ENCODE results near the gene ELF1. TPM values are rescaled to one million over a fixed set of nuclear protein-coding genes. Genes with fewer than 3 reads are reported as not detected.
A peak's percentile ranks its signal among the peaks of the same experiment; 100 is the strongest.

ELF1 gene
- total and polyA plus RNA-seq, 2 of the 8 experiments (the other 6 are each of a cell fraction or from before 2014, with no cell fraction given), result 5.6 to 18.2 TPM

DNA sequence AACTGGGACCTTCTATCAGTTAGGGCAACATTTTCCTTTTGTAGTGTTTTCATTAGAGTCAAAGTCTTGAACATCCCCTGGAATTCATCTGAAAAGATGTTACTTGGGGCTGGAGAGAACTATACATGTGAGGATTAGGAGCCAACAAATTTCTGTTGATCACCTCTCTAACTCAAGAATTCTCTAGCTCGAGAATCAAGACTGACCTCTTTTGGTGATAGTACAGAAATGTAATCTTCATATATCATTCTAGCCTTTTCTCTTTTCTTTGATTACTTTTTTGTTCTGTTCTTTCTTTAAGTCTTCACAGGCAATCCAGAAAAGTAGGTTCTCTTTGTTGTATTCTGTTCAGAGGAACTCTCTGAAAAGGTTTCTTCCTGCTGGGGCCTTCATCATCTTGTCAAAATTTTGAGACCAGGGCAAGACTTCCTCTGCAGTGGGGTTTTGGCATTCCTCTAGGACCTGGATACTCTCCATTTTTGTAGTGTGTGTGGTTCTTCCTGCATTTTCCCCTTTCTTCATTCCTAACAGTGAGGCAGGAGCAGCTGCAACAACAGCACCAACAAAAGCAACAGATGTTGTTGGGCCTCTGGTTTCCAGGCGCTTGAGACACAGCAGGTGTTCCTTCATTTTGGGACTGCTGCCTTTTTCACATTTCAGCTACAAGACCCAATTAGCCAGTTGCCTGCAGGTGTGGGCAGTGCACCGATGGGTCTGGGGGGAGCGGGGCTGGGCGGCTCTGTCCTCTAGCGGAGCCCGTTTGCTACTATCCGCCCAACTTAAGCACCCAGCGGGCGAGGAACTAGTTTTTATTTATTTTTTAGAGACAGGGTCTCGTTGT lies 26.2 kb downstream of the ELF1 start:
- Histone ChIP-seq H3K9ac (replicated peaks in 1 of 4; ENCODE audit: extremely low read depth in 1 of 4, low read depth in 3 of 4, low read length in 3 of 4) (no peak overlapping the region), H4K91ac (replicated peaks; ENCODE audit: insufficient read length, low read length) (no peak overlapping the region), H3K18ac (ENCODE audit: extremely low read depth, low read length) (no peak overlapping the region), H4K20me1 (replicated peaks in 1 of 2; ENCODE audit: control insufficient read depth in 1 of 2, insufficient read depth in 2 of 2, low read length in 2 of 2) (no peaks in the 10 kb centered on the region), H3K4ac (replicated peaks; ENCODE audit: insufficient read length, low read depth, low read length) (no peak overlapping the region), H2BK5ac (ENCODE audit: low read depth, low read length) (no peak overlapping the region), H4K8ac (ENCODE audit: extremely low read depth, insufficient read depth, low read length) (peak overlapping the region; percentile 4; the same call in 1 of the 2 replicates), H3K36me3 (ENCODE audit: control insufficient read depth in 2 of 4, insufficient read depth in 4 of 4, low read length in 3 of 4) (0 out of 8 replicates have a peak, but pooled peaks cover 0 to 2% (median 0%) of the 10 kb centered on the region in 4 experiments), H2AK5ac (ENCODE audit: low read depth, low read length) (no peak overlapping the region), H3K4me2 (ENCODE audit: insufficient read depth in 1 of 2, low read depth in 2 of 2, low read length in 2 of 2) (no peak overlapping the region), H3K79me2 (ENCODE audit: control insufficient read depth in 1 of 2, insufficient read depth in 2 of 2, low read length in 2 of 2) (no peaks in the 10 kb centered on the region), H3K23me2 (ENCODE audit: low read depth, low read length) (no peaks in the 10 kb centered on the region), H4K5ac (ENCODE audit: insufficient read length, low read depth, low read length) (no peak overlapping the region), H3K14ac (ENCODE audit: insufficient read length) (no peak overlapping the region), H3K79me1 (ENCODE audit: low read depth, low read length) (no peaks in the 10 kb centered on the region), H2BK20ac (ENCODE audit: low read length) (no peak overlapping the region), H3K9me3 (ENCODE audit: insufficient read depth in 2 of 2, low read depth in 1 of 2, low read length in 1 of 2) (no peaks in the 10 kb centered on the region), H3K23ac (ENCODE audit: insufficient read length) (no peak overlapping the region), H2AFZ (ENCODE audit: low read length) (no peak overlapping the region), H3K27me3 (replicated peaks in 1 of 4; ENCODE audit: control insufficient read depth in 3 of 4, extremely low read depth in 1 of 4, insufficient read depth in 3 of 4, low read length in 3 of 4) (no peaks in the 10 kb centered on the region), H2BK120ac (replicated peaks; ENCODE audit: low read depth, low read length) (no peak overlapping the region), H3K4me1 (replicated peaks in 1 of 4; ENCODE audit: control insufficient read depth in 3 of 4, insufficient read depth in 4 of 4, low read length in 3 of 4) (peaks cover 0 to 6% (median 3%) of the 10 kb centered on the region in 4 experiments; a peak in 3 of 7 replicates), H3K4me3 (ENCODE audit: extremely low read depth in 1 of 4, insufficient read depth in 2 of 4, low read depth in 3 of 4, low read length in 4 of 4) (no peak overlapping the region), H2BK12ac (ENCODE audit: low read depth, low read length) (no peak overlapping the region), H3K56ac (replicated peaks; ENCODE audit: insufficient read length, low read depth, low read length) (no peak overlapping the region), H3K27ac (ENCODE audit: low read depth, low read length) (no peak overlapping the region), H2BK15ac (ENCODE audit: low read length) (no peak overlapping the region)
- ChIA-PET CTCF (ENCODE audit: partially characterized antibody) (interaction anchor here (0.7 to 1.5 kb wide), 4 partner anchors 10 to 67 kb away, joined by 3 to 9 read pairs (median 5); no protein-coding TSS in a partner anchor), POLR2A (ENCODE audit: partially characterized antibody) (interaction anchor here (0.9 to 1.9 kb wide), 3 partner anchors 19 to 67 kb away, joined by 3 to 5 read pairs (median 5); no protein-coding TSS in a partner anchor)
- TF ChIP-seq TAF1 (IDR thresholded peaks at IDR 0.05; ENCODE audit: low read depth, low read length), result no peak
- 0 out of 2 replicates have a peak, but pooled peaks have one; percentile 46 for TF ChIP-seq TCF12 (IDR thresholded peaks at IDR 0.05; ENCODE audit: low read depth, low read length)
- TF ChIP-seq RAD21 (IDR thresholded peaks at IDR 0.05 in 1 of 2, conservative IDR thresholded peaks at IDR 0.05 in 1 of 2; ENCODE audit: low read depth in 2 of 2, low read length in 2 of 2), result peak in 1 of 2 experiments; percentile 17; a peak in 2 of 4 replicates
- 0 out of 2 replicates have a peak, but pooled peaks have one; percentile 35 for TF ChIP-seq YY1 (IDR thresholded peaks at IDR 0.05; ENCODE audit: low read depth, low read length)
- FAIRE-seq (no peak), DNase-seq (ENCODE audit: low read depth in 1 of 2, low spot score in 2 of 2) (no peak)
- WGBS, 2 experiments (ENCODE audit: extremely low coverage in 1 of 2, insufficient coverage in 1 of 2, insufficient read length in 1 of 2, insufficient replicate concordance in 2 of 2, low coverage in 1 of 2, low lambda C conversion rate in 2 of 2, missing lambda C conversion rate in 1 of 2), result 91% methylated on average over 11 of the region's 11 CpGs; no CpG with 5 or more reads in 1 of the 2 experiments
